ENCODE results near the gene SNRNP27. TPM values are rescaled to one million over a fixed set of nuclear protein-coding genes. Genes with fewer than 3 reads are reported as not detected.

The SNRNP27 gene
- total and polyA plus RNA-seq, 9 of the 15 experiments (the other 6 are each of a cell fraction or from before 2014, with no cell fraction given), result 29.2 to 102 (median 65.7) TPM

- TF ChIP-seq HOXB6 (CRISPR knock-in tag; IDR thresholded peaks at IDR 0.05; ENCODE audit: borderline replicate concordance), result no peak
- TF ChIP-seq MAFF (IDR thresholded peaks at IDR 0.05; ENCODE audit: low read length), result no peak
- TF ChIP-seq NEUROD1 (IDR thresholded peaks at IDR 0.05; ENCODE audit: borderline replicate concordance, low read depth, low read length, partially characterized antibody), result peak; percentile 88
- TF ChIP-seq, protein P1, sequence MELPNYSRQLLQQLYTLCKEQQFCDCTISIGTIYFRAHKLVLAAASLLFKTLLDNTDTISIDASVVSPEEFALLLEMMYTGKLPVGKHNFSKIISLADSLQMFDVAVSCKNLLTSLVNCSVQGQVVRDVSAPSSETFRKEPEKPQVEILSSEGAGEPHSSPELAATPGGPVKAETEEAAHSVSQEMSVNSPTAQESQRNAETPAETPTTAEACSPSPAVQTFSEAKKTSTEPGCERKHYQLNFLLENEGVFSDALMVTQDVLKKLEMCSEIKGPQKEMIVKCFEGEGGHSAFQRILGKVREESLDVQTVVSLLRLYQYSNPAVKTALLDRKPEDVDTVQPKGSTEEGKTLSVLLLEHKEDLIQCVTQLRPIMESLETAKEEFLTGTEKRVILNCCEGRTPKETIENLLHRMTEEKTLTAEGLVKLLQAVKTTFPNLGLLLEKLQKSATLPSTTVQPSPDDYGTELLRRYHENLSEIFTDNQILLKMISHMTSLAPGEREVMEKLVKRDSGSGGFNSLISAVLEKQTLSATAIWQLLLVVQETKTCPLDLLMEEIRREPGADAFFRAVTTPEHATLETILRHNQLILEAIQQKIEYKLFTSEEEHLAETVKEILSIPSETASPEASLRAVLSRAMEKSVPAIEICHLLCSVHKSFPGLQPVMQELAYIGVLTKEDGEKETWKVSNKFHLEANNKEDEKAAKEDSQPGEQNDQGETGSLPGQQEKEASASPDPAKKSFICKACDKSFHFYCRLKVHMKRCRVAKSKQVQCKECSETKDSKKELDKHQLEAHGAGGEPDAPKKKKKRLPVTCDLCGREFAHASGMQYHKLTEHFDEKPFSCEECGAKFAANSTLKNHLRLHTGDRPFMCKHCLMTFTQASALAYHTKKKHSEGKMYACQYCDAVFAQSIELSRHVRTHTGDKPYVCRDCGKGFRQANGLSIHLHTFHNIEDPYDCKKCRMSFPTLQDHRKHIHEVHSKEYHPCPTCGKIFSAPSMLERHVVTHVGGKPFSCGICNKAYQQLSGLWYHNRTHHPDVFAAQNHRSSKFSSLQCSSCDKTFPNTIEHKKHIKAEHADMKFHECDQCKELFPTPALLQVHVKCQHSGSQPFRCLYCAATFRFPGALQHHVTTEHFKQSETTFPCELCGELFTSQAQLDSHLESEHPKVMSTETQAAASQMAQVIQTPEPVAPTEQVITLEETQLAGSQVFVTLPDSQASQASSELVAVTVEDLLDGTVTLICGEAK (IDR thresholded peaks at IDR 0.05), result no peak
- TF ChIP-seq, protein P1 (CRISPR knock-in tag; IDR thresholded peaks at IDR 0.05), result no peak
- TF ChIP-seq SAFB (IDR thresholded peaks at IDR 0.05; ENCODE audit: borderline replicate concordance, low read depth, low read length), result peak; percentile 87
- TF ChIP-seq, protein P2, sequence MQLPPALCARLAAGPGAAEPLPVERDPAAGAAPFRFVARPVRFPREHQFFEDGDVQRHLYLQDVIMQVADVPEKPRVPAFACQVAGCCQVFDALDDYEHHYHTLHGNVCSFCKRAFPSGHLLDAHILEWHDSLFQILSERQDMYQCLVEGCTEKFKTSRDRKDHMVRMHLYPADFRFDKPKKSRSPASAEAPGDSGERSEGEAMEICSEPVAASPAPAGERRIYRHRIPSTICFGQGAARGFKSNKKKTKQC (CRISPR knock-in tag; IDR thresholded peaks at IDR 0.05), result peak; percentile 89; the same call in 1 of the 2 replicates
- no peak for TF ChIP-seq TAL1 (IDR thresholded peaks at IDR 0.05)
- TF ChIP-seq, protein P3, sequence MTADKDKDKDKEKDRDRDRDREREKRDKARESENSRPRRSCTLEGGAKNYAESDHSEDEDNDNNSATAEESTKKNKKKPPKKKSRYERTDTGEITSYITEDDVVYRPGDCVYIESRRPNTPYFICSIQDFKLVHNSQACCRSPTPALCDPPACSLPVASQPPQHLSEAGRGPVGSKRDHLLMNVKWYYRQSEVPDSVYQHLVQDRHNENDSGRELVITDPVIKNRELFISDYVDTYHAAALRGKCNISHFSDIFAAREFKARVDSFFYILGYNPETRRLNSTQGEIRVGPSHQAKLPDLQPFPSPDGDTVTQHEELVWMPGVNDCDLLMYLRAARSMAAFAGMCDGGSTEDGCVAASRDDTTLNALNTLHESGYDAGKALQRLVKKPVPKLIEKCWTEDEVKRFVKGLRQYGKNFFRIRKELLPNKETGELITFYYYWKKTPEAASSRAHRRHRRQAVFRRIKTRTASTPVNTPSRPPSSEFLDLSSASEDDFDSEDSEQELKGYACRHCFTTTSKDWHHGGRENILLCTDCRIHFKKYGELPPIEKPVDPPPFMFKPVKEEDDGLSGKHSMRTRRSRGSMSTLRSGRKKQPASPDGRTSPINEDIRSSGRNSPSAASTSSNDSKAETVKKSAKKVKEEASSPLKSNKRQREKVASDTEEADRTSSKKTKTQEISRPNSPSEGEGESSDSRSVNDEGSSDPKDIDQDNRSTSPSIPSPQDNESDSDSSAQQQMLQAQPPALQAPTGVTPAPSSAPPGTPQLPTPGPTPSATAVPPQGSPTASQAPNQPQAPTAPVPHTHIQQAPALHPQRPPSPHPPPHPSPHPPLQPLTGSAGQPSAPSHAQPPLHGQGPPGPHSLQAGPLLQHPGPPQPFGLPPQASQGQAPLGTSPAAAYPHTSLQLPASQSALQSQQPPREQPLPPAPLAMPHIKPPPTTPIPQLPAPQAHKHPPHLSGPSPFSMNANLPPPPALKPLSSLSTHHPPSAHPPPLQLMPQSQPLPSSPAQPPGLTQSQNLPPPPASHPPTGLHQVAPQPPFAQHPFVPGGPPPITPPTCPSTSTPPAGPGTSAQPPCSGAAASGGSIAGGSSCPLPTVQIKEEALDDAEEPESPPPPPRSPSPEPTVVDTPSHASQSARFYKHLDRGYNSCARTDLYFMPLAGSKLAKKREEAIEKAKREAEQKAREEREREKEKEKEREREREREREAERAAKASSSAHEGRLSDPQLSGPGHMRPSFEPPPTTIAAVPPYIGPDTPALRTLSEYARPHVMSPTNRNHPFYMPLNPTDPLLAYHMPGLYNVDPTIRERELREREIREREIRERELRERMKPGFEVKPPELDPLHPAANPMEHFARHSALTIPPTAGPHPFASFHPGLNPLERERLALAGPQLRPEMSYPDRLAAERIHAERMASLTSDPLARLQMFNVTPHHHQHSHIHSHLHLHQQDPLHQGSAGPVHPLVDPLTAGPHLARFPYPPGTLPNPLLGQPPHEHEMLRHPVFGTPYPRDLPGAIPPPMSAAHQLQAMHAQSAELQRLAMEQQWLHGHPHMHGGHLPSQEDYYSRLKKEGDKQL (CRISPR knock-in tag; IDR thresholded peaks at IDR 0.05; ENCODE audit: borderline replicate concordance), result no peak
Observed at GRCh38 chr2:69914950-69915945, 21.5 kb downstream of the SNRNP27 start, which contains the start of gene MXD1 (continued).
